ENCODE data around the gene GRM4.

The GRM4 gene

GRCh38 chr6:34157236-34157830 lies 11.4 kb upstream of the GRM4 start:
- peak; percentile 4 for DNase-seq

GRCh38 chr6:34155471-34156300 lies 9.8 kb upstream of the GRM4 start:
- peak; percentile 21 for DNase-seq

GRCh38 chr6:34154668-34155447 lies 9.0 kb upstream of the GRM4 start:
- peak; percentile 73 for DNase-seq

- no peak for DNase-seq
These were observed 7.1 kb upstream of the GRM4 start for GRCh38 chr6:34152806-34153520.

- no peak for DNase-seq
These were observed 6.2 kb upstream of the GRM4 start for GRCh38 chr6:34152042-34152524.

- no peak for DNase-seq
These were observed 5.6 kb upstream of the GRM4 start for GRCh38 chr6:34151321-34152041.

GRCh38 chr6:34150766-34151165 lies 4.9 kb upstream of the GRM4 start:
- DNase-seq: no peak

- DNase-seq: no peak
These were observed 4.0 kb upstream of the GRM4 start for GRCh38 chr6:34149831-34150400.

GRCh38 chr6:34149452-34149810 lies 3.5 kb upstream of the GRM4 start:
- DNase-seq: no peak

- DNase-seq: no peak
These were observed 3.0 kb upstream of the GRM4 start for GRCh38 chr6:34148631-34149451.

- DNase-seq: peak; percentile 26
These were observed 2.2 kb upstream of the GRM4 start for GRCh38 chr6:34147906-34148630.

- DNase-seq: peak; percentile 15
These were observed 1.1 kb upstream of the GRM4 start for GRCh38 chr6:34146801-34147592.

GRCh38 chr6:34145161-34146020 lies 496 bp downstream of the GRM4 start:
- peak; percentile 53 for DNase-seq

- no peak for DNase-seq
These were observed 1.2 kb downstream of the GRM4 start for GRCh38 chr6:34144581-34145160.

GRCh38 chr6:34143884-34144580 lies 1.9 kb downstream of the GRM4 start:
- peak; percentile 45 for DNase-seq

- peak; percentile 6 for DNase-seq
These were observed 2.5 kb downstream of the GRM4 start for GRCh38 chr6:34143196-34143883.

Measured in left hindlimb (tissue), 1 donor.